GM19193 (cell line): Measurements from ENCODE around the gene PPP1R16B.

Experiments used
- POLR2A ChIP-seq: IDR thresholded peaks from 4 replicates; pipeline ENCODE4 v1.6.1; 2011; ENCODE audit not compliant: insufficient read depth, insufficient read length; ENCODE audit errors: extremely low read depth

Gene PPP1R16B

DNA sequence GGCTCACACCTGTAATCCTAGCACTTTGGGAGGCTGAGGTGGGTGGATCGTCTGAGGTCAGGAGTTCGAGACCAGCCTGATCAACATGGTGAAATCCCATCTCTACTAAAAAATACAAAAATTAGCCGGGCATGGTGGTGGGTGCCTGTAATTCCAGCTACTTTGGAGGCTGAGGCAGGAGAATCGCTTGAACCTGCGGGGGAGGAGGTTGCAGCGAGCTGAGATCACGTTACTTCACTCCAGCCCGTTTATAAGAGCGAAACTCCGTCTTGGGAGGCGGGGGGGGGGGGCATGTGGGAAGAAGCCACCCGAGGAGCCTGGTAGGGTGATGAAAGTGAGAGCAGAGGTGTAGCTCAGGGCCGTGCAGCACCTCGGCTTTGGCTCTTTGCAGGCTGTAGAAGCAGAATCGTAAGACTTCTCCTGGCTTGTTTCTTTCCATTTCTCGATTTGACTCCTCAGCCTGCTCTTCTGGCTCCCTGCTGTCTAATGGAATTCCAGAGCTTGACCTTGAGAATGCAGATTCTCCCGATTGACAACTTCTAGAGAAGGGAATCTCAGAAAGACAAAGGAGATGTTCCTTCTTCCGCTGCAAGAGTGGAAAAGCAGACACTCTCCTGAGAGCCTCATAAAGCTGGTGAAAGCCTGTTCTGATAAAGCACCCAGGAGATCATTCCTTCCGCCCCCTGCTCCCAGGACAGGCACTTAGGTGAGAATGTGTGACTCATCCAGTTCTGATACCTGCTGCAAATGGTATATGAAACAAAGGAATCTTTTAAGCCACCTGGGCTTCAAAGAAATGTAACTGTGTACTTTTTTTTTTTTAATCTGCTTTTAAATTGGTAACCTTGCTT lies 26.0 kb upstream of the PPP1R16B start:
- no peak for TF ChIP-seq POLR2A

DNA sequence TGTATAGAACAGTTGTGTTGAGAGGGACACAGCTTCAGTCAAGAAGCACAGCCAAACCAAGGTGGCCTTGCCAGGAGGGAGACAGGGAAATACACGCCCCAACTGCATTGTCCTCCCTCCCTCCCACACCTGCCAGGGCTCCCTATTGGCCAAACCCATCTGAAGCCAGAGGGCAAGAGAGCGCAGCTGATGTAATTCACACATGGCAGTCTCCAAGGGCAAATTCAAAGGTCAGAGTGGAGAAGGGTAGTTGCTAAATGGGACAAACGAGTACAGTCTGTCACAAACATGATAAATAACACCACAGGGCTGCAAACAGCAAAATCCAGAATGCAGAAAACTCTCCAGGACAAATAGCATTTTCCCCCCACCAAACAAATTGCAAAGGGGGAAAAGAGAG lies 23.2 kb upstream of the PPP1R16B start:
- TF ChIP-seq POLR2A: no peak

DNA sequence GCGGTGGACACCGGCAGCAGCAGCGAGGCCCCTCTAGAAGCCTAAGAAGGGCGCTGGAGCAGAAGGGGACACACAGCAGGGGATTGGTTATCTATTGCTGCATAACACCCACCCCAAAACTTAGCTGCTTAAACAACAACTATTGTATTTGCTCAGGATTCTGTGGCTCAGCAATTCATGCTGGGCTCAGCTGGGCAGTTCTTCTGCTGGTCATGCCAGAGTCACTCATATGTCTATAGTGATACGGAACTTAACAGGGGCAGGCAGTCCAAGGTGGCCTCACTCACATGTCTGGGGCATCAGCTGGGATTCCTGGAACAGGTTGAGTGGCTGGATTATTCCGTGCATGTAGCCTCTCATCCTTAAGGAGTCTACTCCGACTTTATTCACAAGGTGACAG lies 17.6 kb upstream of the PPP1R16B start:
- TF ChIP-seq POLR2A: no peak

DNA sequence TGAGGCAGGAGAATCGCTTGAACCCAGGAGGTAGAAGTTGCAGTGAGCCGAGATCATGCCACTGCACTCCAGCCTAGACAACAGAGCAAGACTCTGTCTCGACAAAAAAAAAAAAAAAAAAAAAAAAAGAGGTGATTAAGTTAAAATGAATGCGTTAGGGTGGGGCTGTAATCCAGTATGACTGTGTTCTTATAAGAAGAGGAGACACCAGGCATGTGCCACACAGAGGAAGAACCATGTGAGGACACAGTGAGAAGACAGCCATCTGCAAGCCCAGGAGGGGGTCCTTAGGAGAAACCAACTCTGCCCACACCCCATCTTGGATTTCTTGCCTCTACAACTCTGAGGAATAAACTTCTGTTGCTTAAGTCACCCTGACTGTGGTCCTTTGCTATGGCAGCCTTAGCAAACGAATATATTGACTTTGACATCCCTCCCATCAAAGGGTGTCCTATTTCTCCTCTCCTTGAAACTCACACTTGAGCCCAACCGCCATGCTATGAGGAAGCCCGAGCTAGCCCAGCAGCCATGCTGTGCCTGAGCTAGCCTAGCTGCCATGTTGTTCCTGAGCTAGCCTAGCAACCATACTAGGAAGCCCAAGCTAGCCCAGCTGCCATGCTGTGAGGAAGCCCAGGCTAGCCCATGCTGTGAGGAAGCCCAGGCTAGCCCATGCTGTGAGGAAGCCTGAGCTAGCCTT lies 15.8 kb upstream of the PPP1R16B start:
- TF ChIP-seq POLR2A: no peak

DNA sequence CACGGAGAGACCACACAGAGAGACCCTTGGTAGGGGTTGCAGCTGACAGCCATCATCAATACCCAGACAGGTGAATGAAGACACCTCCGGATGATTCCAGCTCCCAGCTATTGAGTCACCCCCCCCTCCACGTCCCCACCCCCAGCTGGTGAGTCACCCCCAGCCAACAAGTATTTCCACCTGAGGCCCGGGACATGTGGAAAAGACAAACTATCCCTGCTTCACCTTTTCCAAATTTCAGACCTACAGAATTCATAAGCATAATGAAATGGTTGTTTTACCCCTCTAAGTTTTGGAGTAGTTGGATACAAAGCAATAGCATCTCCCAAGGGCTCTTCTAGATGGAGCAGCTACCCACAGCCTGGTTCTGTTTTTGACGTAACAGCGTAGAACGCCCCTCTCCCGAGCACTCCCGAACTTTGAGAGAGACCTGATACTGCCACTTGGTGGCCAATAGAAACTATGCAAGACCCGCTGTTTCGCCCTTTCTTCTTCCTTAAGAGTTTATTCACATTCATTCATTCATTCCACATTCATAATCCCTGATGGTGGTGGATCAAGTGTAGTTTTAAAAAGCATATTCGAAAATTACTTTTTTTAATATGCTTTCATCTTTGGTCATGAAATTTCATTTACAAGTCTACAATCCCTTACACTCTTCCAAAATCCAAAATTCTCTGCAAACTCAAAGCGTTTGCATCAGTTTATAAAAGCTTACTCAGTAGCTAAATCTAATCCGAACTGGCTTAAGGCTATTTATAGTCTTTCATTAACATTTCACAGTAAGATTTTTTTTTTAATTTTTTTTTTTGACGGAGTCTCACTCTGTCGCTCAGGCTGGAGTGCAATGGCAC lies 15.1 kb upstream of the PPP1R16B start:
- no peak for TF ChIP-seq POLR2A

DNA sequence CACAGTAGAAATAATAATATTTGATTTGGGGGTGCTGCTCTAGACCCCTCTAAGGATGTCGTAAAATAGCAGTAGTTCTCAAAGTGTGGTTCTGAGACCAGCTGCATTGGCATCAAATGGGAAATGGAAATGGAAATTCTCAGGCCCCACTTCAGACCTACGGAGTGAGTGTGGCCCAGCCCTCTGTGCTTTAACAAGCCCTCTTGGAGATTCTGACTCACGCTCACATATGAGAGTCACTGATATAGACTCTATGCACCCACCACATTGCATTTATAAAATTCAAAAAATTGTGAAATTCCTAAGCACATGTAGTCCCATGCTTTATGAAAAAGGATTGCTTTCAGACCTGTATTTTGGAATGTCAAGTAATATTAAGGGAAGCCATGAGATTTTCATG lies 14.2 kb upstream of the PPP1R16B start:
- TF ChIP-seq POLR2A: no peak

DNA sequence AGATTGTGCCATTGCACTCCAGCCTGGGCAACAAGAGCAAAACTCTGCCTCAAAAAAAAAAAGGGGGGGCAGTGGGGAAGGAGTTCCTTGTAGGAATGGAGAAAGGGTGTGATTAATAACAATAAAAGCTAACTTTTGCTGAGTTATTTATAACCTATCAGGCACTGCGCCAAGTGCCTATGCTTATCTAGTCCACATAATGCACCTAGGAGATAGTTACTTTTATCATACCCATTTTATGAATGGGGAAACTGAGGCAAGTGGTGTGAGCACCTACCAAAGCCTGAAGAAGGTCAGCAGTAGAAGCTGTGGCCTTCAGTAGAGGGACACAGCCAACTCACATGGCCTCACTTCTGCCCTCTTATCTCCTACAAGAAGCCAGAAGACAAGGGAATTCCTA lies 13.6 kb upstream of the PPP1R16B start:
- no peak for TF ChIP-seq POLR2A

DNA sequence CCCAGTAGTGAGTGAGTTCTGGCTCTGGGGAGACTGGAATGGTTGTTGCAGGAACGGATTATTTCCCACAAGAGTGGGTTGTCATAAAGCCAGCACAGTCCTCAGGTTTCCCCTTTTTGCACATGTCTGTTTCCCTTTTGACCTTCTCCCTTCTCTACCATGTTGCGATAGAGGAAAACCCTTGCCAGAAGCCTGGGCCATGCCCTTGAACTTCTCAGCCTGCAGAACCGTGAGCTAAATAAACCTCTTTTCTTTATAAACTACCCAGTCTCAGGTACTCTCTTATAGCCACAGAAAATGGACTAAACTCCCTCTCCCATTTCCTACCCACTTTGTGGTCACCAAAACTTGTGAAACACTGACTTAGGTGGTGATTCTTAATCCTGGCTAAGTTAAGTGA lies 7.2 kb upstream of the PPP1R16B start:
- TF ChIP-seq POLR2A: no peak

DNA sequence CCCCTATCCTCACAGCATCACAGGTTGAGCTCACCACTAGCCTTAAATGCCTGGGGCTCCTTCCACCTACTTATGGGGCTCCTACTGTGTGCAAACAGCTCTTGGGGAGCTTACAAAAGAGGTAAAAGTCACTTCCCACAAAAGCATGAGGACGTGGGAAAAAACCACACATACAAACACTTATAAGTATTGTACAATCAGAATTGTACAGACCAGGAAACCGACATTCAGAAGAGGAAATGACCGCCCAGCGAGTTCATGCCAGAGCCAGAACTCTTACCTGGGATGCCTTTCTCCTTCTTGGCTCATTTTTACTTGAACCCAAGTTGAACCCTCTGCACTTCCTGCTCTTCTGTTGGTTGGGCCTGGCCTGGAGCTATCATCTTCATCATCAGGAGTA lies 6.3 kb upstream of the PPP1R16B start:
- TF ChIP-seq POLR2A: no peak

DNA sequence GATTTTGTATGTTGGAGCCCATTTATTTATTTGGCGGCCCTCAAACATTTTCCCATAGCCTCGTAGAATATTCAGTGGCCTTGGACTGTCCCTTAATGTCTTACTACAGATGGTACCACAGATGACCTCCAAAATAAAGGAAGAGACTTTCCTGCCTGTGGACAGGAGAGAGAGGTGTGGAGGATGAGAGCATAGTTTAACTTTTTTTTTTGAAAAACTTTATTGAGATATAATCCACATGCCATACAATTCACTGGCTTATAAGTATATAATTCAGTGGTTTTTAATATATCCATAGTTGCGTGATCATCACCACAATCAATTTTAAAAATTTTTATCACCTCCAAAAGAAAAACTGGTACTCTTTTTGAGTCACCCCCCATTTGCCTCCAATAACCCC lies 4.6 kb upstream of the PPP1R16B start:
- TF ChIP-seq POLR2A: no peak

DNA sequence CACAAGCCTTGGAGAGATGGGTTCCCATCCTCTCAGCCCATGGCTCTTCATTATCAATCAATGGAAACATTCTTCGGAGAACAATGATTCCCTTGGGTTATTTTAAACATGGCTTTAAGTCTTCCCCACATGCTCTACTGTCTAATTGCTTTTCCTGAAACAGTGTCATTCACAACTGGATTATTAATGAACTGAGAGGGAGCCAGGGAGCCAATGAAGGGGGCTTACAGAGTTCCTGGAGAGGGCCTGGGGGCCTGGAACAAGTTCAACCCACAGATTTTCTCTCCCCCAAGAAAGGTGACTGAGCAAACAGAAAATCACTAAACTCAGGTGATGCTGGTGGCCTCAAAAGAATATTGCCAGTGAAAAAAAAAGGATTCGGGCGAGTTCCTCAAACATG lies 1.3 kb upstream of the PPP1R16B start:
- no peak for TF ChIP-seq POLR2A

DNA sequence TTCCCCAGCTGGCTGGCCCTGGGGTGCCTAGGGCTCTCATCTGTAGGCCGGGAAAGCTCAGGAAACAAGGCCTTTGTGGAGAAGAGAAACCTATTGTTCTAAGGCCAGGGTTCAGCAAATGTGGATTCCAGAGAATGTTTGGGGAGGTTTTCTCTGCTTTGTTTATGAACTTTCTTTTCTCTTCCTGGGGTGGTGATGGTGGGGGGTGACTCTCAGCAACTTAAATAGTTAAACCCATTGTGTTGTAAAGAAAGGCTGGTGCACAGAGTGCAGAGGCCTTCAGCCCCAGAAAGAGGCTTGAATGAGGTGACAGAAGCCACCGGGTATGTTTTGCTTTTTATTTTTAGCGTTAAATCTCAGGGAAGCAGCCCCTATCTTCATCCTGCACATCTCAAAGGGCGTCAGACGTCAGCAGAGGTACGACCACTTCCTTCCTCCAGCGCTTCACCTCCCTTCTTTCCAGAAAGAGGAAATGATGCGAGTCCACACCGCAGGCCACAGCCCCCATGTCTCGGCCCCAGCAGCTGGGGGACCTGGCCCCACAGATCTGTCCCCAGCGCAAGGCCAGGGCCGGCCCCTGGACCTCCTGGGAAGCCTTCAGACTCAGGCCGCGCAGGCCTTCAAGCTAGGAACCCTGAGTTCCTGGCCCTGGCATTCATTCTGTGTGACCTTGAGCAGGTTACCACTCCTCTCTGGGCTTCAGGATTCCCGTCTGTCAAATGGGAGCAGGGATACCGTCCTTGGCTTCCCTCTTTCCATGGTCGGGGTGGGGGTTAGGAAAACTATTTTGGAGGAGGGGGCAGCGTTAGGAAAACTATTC lies 605 bp upstream of the PPP1R16B start:
- no peak for TF ChIP-seq POLR2A

DNA sequence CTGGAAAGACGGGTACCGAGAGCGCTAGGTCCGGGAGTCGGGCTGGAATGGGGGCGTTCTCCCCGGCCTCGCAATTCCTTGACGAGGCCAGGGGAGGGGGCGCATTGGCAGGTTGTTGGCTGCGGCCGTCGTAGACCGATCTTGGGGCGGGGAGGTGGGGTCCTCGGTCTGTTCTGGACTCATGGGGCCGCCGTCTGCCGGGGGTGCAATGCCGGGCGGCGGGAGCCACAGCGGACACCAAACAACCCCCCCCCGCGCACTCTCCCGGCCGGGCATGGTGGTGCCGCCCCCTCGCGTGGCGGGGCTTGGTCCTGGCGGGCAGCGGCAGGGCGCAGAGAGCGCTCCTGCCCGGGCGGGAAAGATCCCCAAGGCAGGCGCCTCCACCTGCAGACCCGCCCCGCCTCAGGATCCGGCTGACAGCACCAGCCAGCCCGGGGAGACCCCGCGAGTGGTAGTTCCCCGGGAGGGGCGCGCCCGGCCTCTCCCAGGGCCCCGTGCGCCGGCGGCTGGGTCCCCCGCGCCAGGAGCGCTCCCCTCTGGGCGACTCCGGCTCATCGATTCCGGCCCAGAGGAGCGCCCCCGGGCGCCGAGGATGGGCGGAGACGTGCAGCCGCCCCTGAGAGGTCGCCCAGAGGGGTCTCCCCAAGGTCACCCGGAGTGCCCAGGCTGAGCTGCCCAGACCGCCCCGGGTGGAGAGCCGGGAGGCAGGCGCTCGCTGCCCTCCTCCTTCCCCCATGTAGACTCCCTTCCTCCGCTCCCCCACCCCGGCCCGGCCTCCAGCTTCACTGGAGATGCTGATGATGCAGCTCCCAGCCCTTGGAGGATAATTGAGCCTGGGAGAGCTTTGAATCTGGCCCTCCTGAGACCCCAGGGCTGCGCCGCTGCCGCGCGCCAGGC lies 709 bp downstream of the PPP1R16B start:
- no peak for TF ChIP-seq POLR2A
